ENCODE results near the gene FBXO46. TPM values are rescaled to one million over a fixed set of nuclear protein-coding genes. Genes with fewer than 3 reads are reported as not detected.

Gene FBXO46
- total and polyA plus RNA-seq, 2 donors (not counting 3 experiments of a cell fraction or from before 2014, with no cell fraction given) = 7.7 to 21.2 TPM

DNA sequence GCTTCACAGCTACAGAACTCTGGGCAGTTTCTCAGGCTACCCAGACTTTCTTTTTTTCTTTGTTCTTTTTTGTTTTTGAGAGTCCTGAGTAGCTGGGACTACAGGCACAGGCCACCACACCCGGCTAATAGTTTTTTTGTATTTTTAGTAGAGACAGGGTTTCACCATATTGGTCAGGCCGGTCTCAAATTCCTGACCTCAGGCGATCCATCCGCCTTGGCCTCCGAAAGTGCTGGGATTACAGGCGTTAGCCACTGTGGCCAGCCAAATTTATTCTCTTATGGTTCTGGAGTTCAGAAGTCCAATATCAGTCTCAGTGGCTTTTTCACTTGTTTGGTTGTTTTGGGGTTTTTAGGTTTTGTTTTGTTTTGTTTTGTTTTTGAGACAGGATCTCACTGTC is 14.9 kb upstream of the FBXO46 start:
- no peaks in the 10 kb centered on the region for H3K4me1 ChIP-seq (ENCODE audit: control insufficient read depth, extremely low read depth, insufficient read depth, low read length)
- ChIA-PET CTCF (interaction anchor here (1.0 to 1.4 kb wide), 3 partner anchors 8 to 52 kb away, joined by 3 read pairs; no protein-coding TSS in a partner anchor), POLR2A (no interaction called here)
- H4K20me1 ChIP-seq (replicated peaks; ENCODE audit: control insufficient read depth, extremely low read depth, insufficient read depth, low read length) = no peaks in the 10 kb centered on the region
- TF ChIP-seq JUN (IDR thresholded peaks at IDR 0.05; ENCODE audit: borderline replicate concordance, insufficient read depth, insufficient read length, low read depth) (no peak), MYC (IDR thresholded peaks at IDR 0.05; ENCODE audit: low read depth, low read length) (no peak), GATA2 (IDR thresholded peaks at IDR 0.05; ENCODE audit: insufficient read depth, insufficient read length, low read depth, low read length) (no peak), EZH2 (IDR thresholded peaks at IDR 0.05; ENCODE audit: borderline replicate concordance, low read depth, low read length, severe bottlenecking) (no peak), POLR2AphosphoS5 (IDR thresholded peaks at IDR 0.05; ENCODE audit: insufficient read depth, low read depth, low read length) (no peak), POLR2A (IDR thresholded peaks at IDR 0.05; ENCODE audit: low read depth, low read length) (no peak), FOS (IDR thresholded peaks at IDR 0.05; ENCODE audit: borderline replicate concordance, insufficient read depth, low read length) (no peak)
- TF ChIP-seq, protein P1, sequence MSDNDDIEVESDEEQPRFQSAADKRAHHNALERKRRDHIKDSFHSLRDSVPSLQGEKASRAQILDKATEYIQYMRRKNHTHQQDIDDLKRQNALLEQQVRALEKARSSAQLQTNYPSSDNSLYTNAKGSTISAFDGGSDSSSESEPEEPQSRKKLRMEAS (IDR thresholded peaks at IDR 0.05; ENCODE audit: insufficient read depth, insufficient read length) = no peak
- TF ChIP-seq, protein P2, sequence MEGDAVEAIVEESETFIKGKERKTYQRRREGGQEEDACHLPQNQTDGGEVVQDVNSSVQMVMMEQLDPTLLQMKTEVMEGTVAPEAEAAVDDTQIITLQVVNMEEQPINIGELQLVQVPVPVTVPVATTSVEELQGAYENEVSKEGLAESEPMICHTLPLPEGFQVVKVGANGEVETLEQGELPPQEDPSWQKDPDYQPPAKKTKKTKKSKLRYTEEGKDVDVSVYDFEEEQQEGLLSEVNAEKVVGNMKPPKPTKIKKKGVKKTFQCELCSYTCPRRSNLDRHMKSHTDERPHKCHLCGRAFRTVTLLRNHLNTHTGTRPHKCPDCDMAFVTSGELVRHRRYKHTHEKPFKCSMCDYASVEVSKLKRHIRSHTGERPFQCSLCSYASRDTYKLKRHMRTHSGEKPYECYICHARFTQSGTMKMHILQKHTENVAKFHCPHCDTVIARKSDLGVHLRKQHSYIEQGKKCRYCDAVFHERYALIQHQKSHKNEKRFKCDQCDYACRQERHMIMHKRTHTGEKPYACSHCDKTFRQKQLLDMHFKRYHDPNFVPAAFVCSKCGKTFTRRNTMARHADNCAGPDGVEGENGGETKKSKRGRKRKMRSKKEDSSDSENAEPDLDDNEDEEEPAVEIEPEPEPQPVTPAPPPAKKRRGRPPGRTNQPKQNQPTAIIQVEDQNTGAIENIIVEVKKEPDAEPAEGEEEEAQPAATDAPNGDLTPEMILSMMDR (IDR thresholded peaks at IDR 0.05; ENCODE audit: extremely low read depth in 1 of 2, insufficient read depth in 1 of 2, low read depth in 1 of 2, low read length in 2 of 2) = no peak
- no peak overlapping the region for H3K4me3 ChIP-seq (replicated peaks in 1 of 3; ENCODE audit: insufficient read depth in 1 of 3, low read depth in 1 of 3, low read length in 3 of 3)
- dilution Hi-C loops (cut with MboI; ENCODE audit: extremely low pct_ligation_motif_present, low sequenced_read_pairs) (no loop called here), intact Hi-C loops (cut with micrococcal nuclease) (no loop called here)
- H3K27me3 ChIP-seq (ENCODE audit: control insufficient read depth in 2 of 2, insufficient read depth in 2 of 2, low read length in 2 of 2) = peaks cover 8% of the 10 kb centered on the region in 2 experiments
- H3K79me2 ChIP-seq (ENCODE audit: control insufficient read depth, insufficient read depth, low read length) = no peaks in the 10 kb centered on the region
- no peaks in the 10 kb centered on the region for H3K9me1 ChIP-seq (replicated peaks; ENCODE audit: control insufficient read depth, extremely low read depth, insufficient read depth, low read length)
- no peaks in the 10 kb centered on the region for H3K9me3 ChIP-seq (replicated peaks; ENCODE audit: control insufficient read depth, insufficient read depth, low read length)
- no TSS peak for BruUV-seq (replicated peaks)
- FAIRE-seq = no peak
- no peak overlapping the region for H2AFZ ChIP-seq (ENCODE audit: low read depth, low read length)
- H3K36me3 ChIP-seq (ENCODE audit: control insufficient read depth in 2 of 2, extremely low read depth in 1 of 2, insufficient read depth in 2 of 2, low read length in 2 of 2) = no peaks in the 10 kb centered on the region
- no peak for DNase-seq (ENCODE audit: low read depth, low spot score)
- H3K27ac ChIP-seq (ENCODE audit: insufficient read depth, low read depth, low read length) = no peak overlapping the region
- H3K9ac ChIP-seq (replicated peaks; ENCODE audit: extremely low read depth, insufficient read depth, low read length) = no peak overlapping the region
- no peak overlapping the region for H3K4me2 ChIP-seq (ENCODE audit: insufficient read depth, low read length)

All from endothelial cell of umbilical vein (primary cell).